ENCODE data around the gene TNS1. TPM values are rescaled to one million over a fixed set of nuclear protein-coding genes. Genes with fewer than 3 reads are reported as not detected.

The TNS1 gene
- total RNA-seq, 1 experiment from 2014 or later, result 4.5 TPM

GRCh38 chr2:217868911-217869334, 133.9 kb downstream of the TNS1 start (continued):
- no peak for TF ChIP-seq CTCF (IDR thresholded peaks at IDR 0.05)
- TF ChIP-seq TCF7 (CRISPR knock-in tag; IDR thresholded peaks at IDR 0.05; ENCODE audit: low read depth), result no peak
- TF ChIP-seq ETV6 (CRISPR knock-in tag; IDR thresholded peaks at IDR 0.05), result no peak
- TF ChIP-seq TEAD1 (CRISPR knock-in tag; IDR thresholded peaks at IDR 0.05), result no peak
- TF ChIP-seq, protein P1, sequence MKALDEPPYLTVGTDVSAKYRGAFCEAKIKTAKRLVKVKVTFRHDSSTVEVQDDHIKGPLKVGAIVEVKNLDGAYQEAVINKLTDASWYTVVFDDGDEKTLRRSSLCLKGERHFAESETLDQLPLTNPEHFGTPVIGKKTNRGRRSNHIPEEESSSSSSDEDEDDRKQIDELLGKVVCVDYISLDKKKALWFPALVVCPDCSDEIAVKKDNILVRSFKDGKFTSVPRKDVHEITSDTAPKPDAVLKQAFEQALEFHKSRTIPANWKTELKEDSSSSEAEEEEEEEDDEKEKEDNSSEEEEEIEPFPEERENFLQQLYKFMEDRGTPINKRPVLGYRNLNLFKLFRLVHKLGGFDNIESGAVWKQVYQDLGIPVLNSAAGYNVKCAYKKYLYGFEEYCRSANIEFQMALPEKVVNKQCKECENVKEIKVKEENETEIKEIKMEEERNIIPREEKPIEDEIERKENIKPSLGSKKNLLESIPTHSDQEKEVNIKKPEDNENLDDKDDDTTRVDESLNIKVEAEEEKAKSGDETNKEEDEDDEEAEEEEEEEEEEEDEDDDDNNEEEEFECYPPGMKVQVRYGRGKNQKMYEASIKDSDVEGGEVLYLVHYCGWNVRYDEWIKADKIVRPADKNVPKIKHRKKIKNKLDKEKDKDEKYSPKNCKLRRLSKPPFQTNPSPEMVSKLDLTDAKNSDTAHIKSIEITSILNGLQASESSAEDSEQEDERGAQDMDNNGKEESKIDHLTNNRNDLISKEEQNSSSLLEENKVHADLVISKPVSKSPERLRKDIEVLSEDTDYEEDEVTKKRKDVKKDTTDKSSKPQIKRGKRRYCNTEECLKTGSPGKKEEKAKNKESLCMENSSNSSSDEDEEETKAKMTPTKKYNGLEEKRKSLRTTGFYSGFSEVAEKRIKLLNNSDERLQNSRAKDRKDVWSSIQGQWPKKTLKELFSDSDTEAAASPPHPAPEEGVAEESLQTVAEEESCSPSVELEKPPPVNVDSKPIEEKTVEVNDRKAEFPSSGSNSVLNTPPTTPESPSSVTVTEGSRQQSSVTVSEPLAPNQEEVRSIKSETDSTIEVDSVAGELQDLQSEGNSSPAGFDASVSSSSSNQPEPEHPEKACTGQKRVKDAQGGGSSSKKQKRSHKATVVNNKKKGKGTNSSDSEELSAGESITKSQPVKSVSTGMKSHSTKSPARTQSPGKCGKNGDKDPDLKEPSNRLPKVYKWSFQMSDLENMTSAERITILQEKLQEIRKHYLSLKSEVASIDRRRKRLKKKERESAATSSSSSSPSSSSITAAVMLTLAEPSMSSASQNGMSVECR (CRISPR knock-in tag; IDR thresholded peaks at IDR 0.05; ENCODE audit: borderline replicate concordance), result no peak
- TF ChIP-seq, protein P2, sequence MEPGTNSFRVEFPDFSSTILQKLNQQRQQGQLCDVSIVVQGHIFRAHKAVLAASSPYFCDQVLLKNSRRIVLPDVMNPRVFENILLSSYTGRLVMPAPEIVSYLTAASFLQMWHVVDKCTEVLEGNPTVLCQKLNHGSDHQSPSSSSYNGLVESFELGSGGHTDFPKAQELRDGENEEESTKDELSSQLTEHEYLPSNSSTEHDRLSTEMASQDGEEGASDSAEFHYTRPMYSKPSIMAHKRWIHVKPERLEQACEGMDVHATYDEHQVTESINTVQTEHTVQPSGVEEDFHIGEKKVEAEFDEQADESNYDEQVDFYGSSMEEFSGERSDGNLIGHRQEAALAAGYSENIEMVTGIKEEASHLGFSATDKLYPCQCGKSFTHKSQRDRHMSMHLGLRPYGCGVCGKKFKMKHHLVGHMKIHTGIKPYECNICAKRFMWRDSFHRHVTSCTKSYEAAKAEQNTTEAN (CRISPR knock-in tag; IDR thresholded peaks at IDR 0.05), result no peak
- TF ChIP-seq IRF2 (CRISPR knock-in tag; IDR thresholded peaks at IDR 0.05; ENCODE audit: borderline replicate concordance, low read depth), result no peak
- no peak for TF ChIP-seq ZNF121 (CRISPR knock-in tag; IDR thresholded peaks at IDR 0.05)
- no peak for TF ChIP-seq STAT6 (CRISPR knock-in tag; conservative IDR thresholded peaks at IDR 0.05; ENCODE audit: low read depth)
- no peak for TF ChIP-seq NFYB (CRISPR knock-in tag; conservative IDR thresholded peaks at IDR 0.05; ENCODE audit: low read depth)
- no peak for TF ChIP-seq ZNF317 (CRISPR knock-in tag; IDR thresholded peaks at IDR 0.05; ENCODE audit: borderline replicate concordance, low read depth)
- TF ChIP-seq ZNF512 (CRISPR knock-in tag; IDR thresholded peaks at IDR 0.05; ENCODE audit: borderline replicate concordance), result no peak
- TF ChIP-seq FOXJ3 (CRISPR knock-in tag; IDR thresholded peaks at IDR 0.05; ENCODE audit: borderline replicate concordance), result no peak

GRCh38 chr2:217868265-217868892, 134.4 kb downstream of the TNS1 start:
- POLR2A ChIA-PET, result no interaction called here
- DNase-seq (ENCODE audit: low spot score) (no peak), ATAC-seq (no peak)
- H3K36me3 Mint-ChIP-seq, result no peaks in the 10 kb centered on the region
- H3K27ac Mint-ChIP-seq, result no peak overlapping the region
- CTCF ChIA-PET, result interaction anchor here (0.7 to 3.1 kb wide), 3 partner anchors 10 to 79 kb away, joined by 3 to 11 read pairs (median 9); no protein-coding TSS in a partner anchor
- no peaks in the 10 kb centered on the region for H3K27me3 Mint-ChIP-seq (ENCODE audit: low read depth)
- H3K4me1 Mint-ChIP-seq, result peaks cover 21% of the 10 kb centered on the region
- H3K9me3 Mint-ChIP-seq, result no peaks in the 10 kb centered on the region
- H3K4me3 Mint-ChIP-seq, result no peak overlapping the region
- no peak for TF ChIP-seq ATF1 (CRISPR knock-in tag; IDR thresholded peaks at IDR 0.05)
- TF ChIP-seq, protein P3, sequence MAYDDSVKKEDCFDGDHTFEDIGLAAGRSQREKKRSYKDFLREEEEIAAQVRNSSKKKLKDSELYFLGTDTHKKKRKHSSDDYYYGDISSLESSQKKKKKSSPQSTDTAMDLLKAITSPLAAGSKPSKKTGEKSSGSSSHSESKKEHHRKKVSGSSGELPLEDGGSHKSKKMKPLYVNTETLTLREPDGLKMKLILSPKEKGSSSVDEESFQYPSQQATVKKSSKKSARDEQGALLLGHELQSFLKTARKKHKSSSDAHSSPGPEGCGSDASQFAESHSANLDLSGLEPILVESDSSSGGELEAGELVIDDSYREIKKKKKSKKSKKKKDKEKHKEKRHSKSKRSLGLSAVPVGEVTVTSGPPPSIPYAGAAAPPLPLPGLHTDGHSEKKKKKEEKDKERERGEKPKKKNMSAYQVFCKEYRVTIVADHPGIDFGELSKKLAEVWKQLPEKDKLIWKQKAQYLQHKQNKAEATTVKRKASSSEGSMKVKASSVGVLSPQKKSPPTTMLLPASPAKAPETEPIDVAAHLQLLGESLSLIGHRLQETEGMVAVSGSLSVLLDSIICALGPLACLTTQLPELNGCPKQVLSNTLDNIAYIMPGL (CRISPR knock-in tag; IDR thresholded peaks at IDR 0.05), result no peak
- TF ChIP-seq OVOL2 (CRISPR knock-in tag; IDR thresholded peaks at IDR 0.05; ENCODE audit: borderline replicate concordance), result no peak
- TF ChIP-seq, protein P2 (CRISPR knock-in tag; IDR thresholded peaks at IDR 0.05), result no peak
- no peak for TF ChIP-seq E2F4 (CRISPR knock-in tag; IDR thresholded peaks at IDR 0.05; ENCODE audit: borderline replicate concordance, low read depth)
- no peak for TF ChIP-seq ZNF317 (CRISPR knock-in tag; IDR thresholded peaks at IDR 0.05; ENCODE audit: borderline replicate concordance, low read depth)
- no peak for TF ChIP-seq IRF2 (CRISPR knock-in tag; IDR thresholded peaks at IDR 0.05; ENCODE audit: borderline replicate concordance, low read depth)
- no peak for TF ChIP-seq TP53 (CRISPR knock-in tag; IDR thresholded peaks at IDR 0.05)

Data from WTC11 (cell line).